GM18519 (cell line): Measurements from ENCODE around the gene SLC29A1.
"Not testable (repeated sequence)": the region's sequence is repeated elsewhere in the genome, so short reads cannot be mapped to it uniquely, and the experiment has no call there.

ENCODE experiments used
- ATAC-seq: cut with Tn5 transposase; IDR thresholded peaks from one replicate; pipeline ENCODE4 v1.9.1; 2021; ENCODE audit warnings: mild to moderate bottlenecking, moderate library complexity; ENCODE audit not compliant: unreplicated experiment, low FRiP score

The SLC29A1 gene

GRCh38 chr6:44193307-44193910 is 30.0 kb upstream of the SLC29A1 start:
- ATAC-seq, result no peak

- ATAC-seq, result no peak
Measured at GRCh38 chr6:44194326-44194725, 29.1 kb upstream of the SLC29A1 start.

GRCh38 chr6:44196351-44196750 is 27.0 kb upstream of the SLC29A1 start:
- ATAC-seq, result not testable (repeated sequence)

GRCh38 chr6:44198684-44199083 is 24.7 kb upstream of the SLC29A1 start:
- no peak for ATAC-seq

GRCh38 chr6:44199883-44200282 is 23.5 kb upstream of the SLC29A1 start:
- ATAC-seq, result no peak

GRCh38 chr6:44201200-44201599 is 22.2 kb upstream of the SLC29A1 start:
- ATAC-seq, result no peak

GRCh38 chr6:44201638-44202303 is 21.6 kb upstream of the SLC29A1 start:
- ATAC-seq, result no peak

- no peak for ATAC-seq
Measured at GRCh38 chr6:44202332-44202971, 20.9 kb upstream of the SLC29A1 start.

GRCh38 chr6:44202972-44203750 is 20.2 kb upstream of the SLC29A1 start:
- no peak for ATAC-seq

- no peak for ATAC-seq
Measured at GRCh38 chr6:44203955-44204354, 19.4 kb upstream of the SLC29A1 start.

GRCh38 chr6:44207966-44208365 is 15.4 kb upstream of the SLC29A1 start:
- ATAC-seq, result no peak

GRCh38 chr6:44211284-44211683 is 12.1 kb upstream of the SLC29A1 start:
- ATAC-seq, result no peak

- no peak for ATAC-seq
Measured at GRCh38 chr6:44214307-44214706, 9.1 kb upstream of the SLC29A1 start.

GRCh38 chr6:44216677-44217331 is 6.6 kb upstream of the SLC29A1 start, which contains the start of gene MYMX:
Gene MYMX (plus strand): TSS chr6:44216926. CDS start chr6:44217472, 546 bp downstream.
- ATAC-seq, result no peak

GRCh38 chr6:44217332-44218143 is 5.9 kb upstream of the SLC29A1 start:
- ATAC-seq, result no peak

- ATAC-seq, result no peak
Measured at GRCh38 chr6:44219053-44219814, 4.2 kb upstream of the SLC29A1 start.

- ATAC-seq, result no peak
Measured at GRCh38 chr6:44219815-44220784, 3.3 kb upstream of the SLC29A1 start.

GRCh38 chr6:44220913-44221290 is 2.5 kb upstream of the SLC29A1 start:
- no peak for ATAC-seq
